Body of pancreas (tissue), 4 donors: ENCODE results near the gene SLCO3A1. TPM values are rescaled to one million over a fixed set of nuclear protein-coding genes. Genes with fewer than 3 reads are reported as not detected.

Experiments used
- ATAC-seq: fragments of 150-250 bp; one replicate; pipeline ENCODE4 v1.9.1; 2016
- DNase-seq, 4 donors: peaks; one replicate each; pipeline ENCODE4 v3.0.0-alpha.2; 2019
- H3K27ac ChIP-seq, 4 donors: fragments of 200-600 bp; sonication (generic); 1 replicate in 3 of 4; 2 replicates in 1 of 4; pipeline versions ENCODE4 v1.5.1 to v1.6.1; 2016 to 2019; ENCODE audit warnings: mild to moderate bottlenecking in 1 of 4, mixed read lengths in 1 of 4, moderate library complexity in 1 of 4
- H3K27me3 ChIP-seq, 2 donors: fragments of 200-600 bp; sonication (generic); one replicate each; pipeline ENCODE4 v1.6.0; 2016; ENCODE audit warnings: mild to moderate bottlenecking in 1 of 2
- H3K36me3 ChIP-seq, 2 donors: fragments of 200-600 bp; sonication (generic); replicated peaks in 1 of 2; 2 replicates each; pipeline ENCODE4 v1.5.1; 2016; ENCODE audit warnings: low read depth in 2 of 2; ENCODE audit not compliant: insufficient read depth in 1 of 2
- H3K4me1 ChIP-seq: fragments of 200-600 bp; sonication (generic); one replicate; pipeline ENCODE4 v1.6.0; 2016
- H3K4me3 ChIP-seq, 2 donors: fragments of 200-600 bp; sonication (generic); 1 replicate in 1 of 2; 2 replicates in 1 of 2; pipeline ENCODE4 v1.5.1; 2016 to 2019
- H3K9me3 ChIP-seq, 3 donors: fragments of 200-600 bp; sonication (generic); 1 replicate in 2 of 3; 2 replicates in 1 of 3; pipeline ENCODE4 v1.5.1; 2016
- POLR2A ChIP-seq, 3 donors: fragments of 450-650 bp; IDR thresholded peaks; one replicate each; pipeline ENCODE4 v1.6.1; 2016; ENCODE audit warnings: antibody characterized with exemption in 3 of 3, mild to moderate bottlenecking in 2 of 3
- WGBS, 2 donors: methylation state at CpG; one replicate each; pipeline ENCODE4 v1.1.5; 2017; 5-methylcytosine and 5-hydroxymethylcytosine counted together
- intact Hi-C: fragments of 100-400 bp; cut with DNase I; formaldehyde crosslinking; loops from one replicate; pipeline ENCODE4 v1.15.1; 2023
- total RNA-seq, 2 donors: library from RNA; depleted of rRNA; stranded (reverse); fragments of >200 nt; gene quantifications; one replicate each; pipeline ENCODE4 v1.1.0, GENCODE V29; 2016
- TF ChIP-seq, protein P1 (sequence below), 7 experiments: fragments of 450-650 bp in 4 of 7; fragments of 200-600 bp in 3 of 7; sonication (generic) in 3 of 7; IDR thresholded peaks; one replicate each; pipeline ENCODE4 v1.5.1; 2016 to 2019; ENCODE audit warnings: antibody characterized with exemption in 7 of 7

The SLCO3A1 gene
- total RNA-seq, 2 donors from 2014 or later = 5.7 to 12.9 TPM

DNA sequence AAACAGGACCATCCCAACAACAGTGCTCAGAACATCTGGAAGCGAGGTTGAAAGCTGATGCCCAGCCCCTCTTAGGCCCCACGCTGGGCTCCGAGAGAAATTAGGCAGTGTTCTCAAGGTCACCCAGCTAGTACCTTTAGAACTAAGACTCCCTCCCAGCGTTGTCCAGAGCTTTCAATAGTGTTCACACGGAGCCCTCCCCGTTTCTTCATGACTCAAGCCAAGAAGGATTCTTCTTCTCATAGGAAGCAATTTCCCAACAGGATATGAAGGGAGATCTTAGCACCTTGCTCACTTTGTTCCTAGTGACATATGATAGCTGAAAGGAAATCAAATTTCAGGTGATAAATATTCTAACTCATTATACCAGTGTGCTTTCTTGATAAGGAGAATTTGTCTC is 296.0 kb downstream of the SLCO3A1 start:
- ATAC-seq (no peak), DNase-seq (no peak)
- Histone ChIP-seq H3K27me3 (no peaks in the 10 kb centered on the region), H3K27ac (no peak overlapping the region), H3K4me1 (no peaks in the 10 kb centered on the region), H3K4me3 (no peak overlapping the region), H3K9me3 (no peaks in the 10 kb centered on the region), H3K36me3 (no peaks in the 10 kb centered on the region)
- intact Hi-C loops = no loop called here
- no peak for TF ChIP-seq POLR2A (IDR thresholded peaks at IDR 0.05)
- TF ChIP-seq, protein P1, sequence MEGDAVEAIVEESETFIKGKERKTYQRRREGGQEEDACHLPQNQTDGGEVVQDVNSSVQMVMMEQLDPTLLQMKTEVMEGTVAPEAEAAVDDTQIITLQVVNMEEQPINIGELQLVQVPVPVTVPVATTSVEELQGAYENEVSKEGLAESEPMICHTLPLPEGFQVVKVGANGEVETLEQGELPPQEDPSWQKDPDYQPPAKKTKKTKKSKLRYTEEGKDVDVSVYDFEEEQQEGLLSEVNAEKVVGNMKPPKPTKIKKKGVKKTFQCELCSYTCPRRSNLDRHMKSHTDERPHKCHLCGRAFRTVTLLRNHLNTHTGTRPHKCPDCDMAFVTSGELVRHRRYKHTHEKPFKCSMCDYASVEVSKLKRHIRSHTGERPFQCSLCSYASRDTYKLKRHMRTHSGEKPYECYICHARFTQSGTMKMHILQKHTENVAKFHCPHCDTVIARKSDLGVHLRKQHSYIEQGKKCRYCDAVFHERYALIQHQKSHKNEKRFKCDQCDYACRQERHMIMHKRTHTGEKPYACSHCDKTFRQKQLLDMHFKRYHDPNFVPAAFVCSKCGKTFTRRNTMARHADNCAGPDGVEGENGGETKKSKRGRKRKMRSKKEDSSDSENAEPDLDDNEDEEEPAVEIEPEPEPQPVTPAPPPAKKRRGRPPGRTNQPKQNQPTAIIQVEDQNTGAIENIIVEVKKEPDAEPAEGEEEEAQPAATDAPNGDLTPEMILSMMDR (IDR thresholded peaks at IDR 0.05) = no peak
- 61 to 76% methylated on average over 6 of the region's 6 CpGs for WGBS, 2 donors

DNA sequence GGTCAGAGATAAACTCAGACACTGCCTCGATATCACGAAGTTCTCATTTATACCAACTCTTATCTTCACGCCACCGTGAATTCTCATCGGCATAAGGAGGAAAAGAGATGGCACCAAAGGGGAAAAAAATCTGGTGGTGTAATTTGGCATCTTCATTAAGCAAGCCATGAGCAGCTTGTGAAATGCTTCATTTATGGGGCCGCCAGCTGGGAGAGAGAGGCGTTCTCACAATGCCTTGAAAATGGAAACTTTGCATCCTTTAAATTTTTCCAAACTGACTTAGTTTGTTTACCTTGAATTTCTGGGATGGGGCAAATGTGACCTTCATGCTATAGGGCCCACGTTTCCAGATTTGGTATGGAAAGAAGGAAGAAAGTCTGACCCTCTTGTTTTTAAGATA is 297.7 kb downstream of the SLCO3A1 start:
- no peak for ATAC-seq
- Histone ChIP-seq H3K4me3 (no peak overlapping the region), H3K9me3 (no peaks in the 10 kb centered on the region), H3K27ac (no peak overlapping the region), H3K4me1 (no peaks in the 10 kb centered on the region), H3K36me3 (no peaks in the 10 kb centered on the region), H3K27me3 (no peaks in the 10 kb centered on the region)
- WGBS, 2 donors = 88 to 89% methylated on average over 8 of the region's 8 CpGs
- intact Hi-C loops = no loop called here
- DNase-seq = no peak
- TF ChIP-seq, protein P1 (IDR thresholded peaks at IDR 0.05) = no peak
- no peak for TF ChIP-seq POLR2A (IDR thresholded peaks at IDR 0.05)

DNA sequence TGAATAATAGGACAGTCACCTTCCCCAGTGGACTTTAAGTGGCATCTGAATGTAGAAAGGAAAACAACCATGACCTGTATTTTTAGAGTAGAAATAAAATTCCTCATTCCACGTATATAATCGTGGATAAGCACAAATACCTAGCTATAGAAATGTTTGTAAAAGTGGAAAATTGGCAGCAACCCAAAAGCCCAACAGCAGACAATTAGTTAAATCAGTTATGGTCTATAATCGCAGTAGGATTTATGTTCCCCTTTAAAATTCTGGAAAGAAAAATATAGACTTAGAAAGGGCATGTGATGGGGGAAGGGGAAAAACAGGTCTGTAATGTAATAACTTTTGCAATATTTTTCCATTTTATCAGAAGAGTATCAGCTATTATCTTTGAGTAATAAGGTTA is 298.2 kb downstream of the SLCO3A1 start:
- 30% methylated on average over 3 of the region's 3 CpGs for WGBS, 2 donors

DNA sequence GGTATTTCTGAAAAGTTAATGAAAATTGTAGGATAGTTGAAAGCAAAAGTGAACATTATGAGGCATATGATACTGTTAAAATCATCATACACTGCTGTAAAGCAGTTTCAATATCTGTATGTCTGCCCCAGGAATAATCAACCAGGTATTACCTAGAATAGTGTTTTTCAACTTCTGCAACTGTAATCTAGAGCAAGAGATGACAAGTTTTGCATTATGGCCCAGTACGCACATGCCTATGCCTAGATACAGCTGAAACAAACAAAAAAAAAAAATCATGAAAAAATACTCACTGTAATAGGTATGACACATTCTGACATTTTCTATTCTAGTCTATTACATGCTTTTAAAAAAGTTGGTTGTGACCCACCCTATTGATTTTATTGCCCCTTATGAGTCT is 299.5 kb downstream of the SLCO3A1 start:
- 91 to 96% methylated on average over 1 of the region's 1 CpG for WGBS, 2 donors
- no peaks in the 10 kb centered on the region for H3K4me1 ChIP-seq
- no peak overlapping the region for H3K27ac ChIP-seq
- TF ChIP-seq POLR2A (IDR thresholded peaks at IDR 0.05) = no peak
- TF ChIP-seq, protein P1 (IDR thresholded peaks at IDR 0.05) = no peak
- no peak for DNase-seq
- intact Hi-C loops = no loop called here
- H3K36me3 ChIP-seq = no peaks in the 10 kb centered on the region
- H3K27me3 ChIP-seq = no peaks in the 10 kb centered on the region
- H3K9me3 ChIP-seq = no peaks in the 10 kb centered on the region
- H3K4me3 ChIP-seq = no peak overlapping the region
- ATAC-seq = no peak

More for the DNA sequence above, 298.2 kb downstream of the SLCO3A1 start:
- intact Hi-C loops = no loop called here
- no peak for TF ChIP-seq POLR2A (IDR thresholded peaks at IDR 0.05)
- TF ChIP-seq, protein P1 (IDR thresholded peaks at IDR 0.05) = no peak
- Histone ChIP-seq H3K4me3 (no peak overlapping the region), H3K9me3 (no peaks in the 10 kb centered on the region), H3K36me3 (no peaks in the 10 kb centered on the region), H3K27ac (no peak overlapping the region), H3K4me1 (no peaks in the 10 kb centered on the region), H3K27me3 (no peaks in the 10 kb centered on the region)
- DNase-seq = no peak
- no peak for ATAC-seq

DNA sequence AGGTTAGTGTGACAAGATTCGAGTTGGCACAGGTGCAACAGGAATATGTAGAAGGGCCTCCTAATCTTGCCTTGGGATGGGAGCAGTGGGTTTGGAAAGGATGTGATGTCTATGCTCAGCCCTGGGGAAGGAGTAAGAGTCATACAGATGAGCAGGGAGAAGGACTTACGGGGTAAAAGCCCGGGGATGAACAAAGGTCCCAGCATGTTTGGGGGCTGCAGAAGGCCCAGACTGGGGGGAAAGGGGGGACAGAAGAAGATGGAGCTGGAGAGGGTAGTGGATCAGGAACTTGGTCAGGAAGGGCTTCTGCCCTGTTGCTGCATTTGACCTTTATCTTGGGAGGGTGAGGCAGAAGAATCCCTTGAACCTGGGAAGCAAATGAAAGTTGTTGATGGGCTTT is 300.1 kb downstream of the SLCO3A1 start:
- TF ChIP-seq, protein P1 (IDR thresholded peaks at IDR 0.05) = no peak
- no peak for TF ChIP-seq POLR2A (IDR thresholded peaks at IDR 0.05)
- no peak overlapping the region for H3K4me3 ChIP-seq
- intact Hi-C loops = no loop called here
- no peaks in the 10 kb centered on the region for H3K36me3 ChIP-seq
- no peak overlapping the region for H3K27ac ChIP-seq
- no peaks in the 10 kb centered on the region for H3K4me1 ChIP-seq
- ATAC-seq = no peak
- H3K9me3 ChIP-seq = no peaks in the 10 kb centered on the region
- WGBS, 2 donors = 69 to 86% methylated on average over 3 of the region's 3 CpGs
- no peaks in the 10 kb centered on the region for H3K27me3 ChIP-seq
- no peak for DNase-seq
